Loucy (cell line): ENCODE measurements around the gene GIGYF2.

Experiments used
- H2AFZ ChIP-seq: fragments of 200-600 bp; sonication (generic); 2 replicates; pipeline ENCODE4 v1.6.0; 2016; ENCODE audit warnings: antibody characterized with exemption, mild to moderate bottlenecking, low read length, moderate library complexity
- H3F3A ChIP-seq: fragments of 200-600 bp; 2 replicates; pipeline ENCODE4 v1.6.0; 2016; ENCODE audit warnings: antibody characterized with exemption, low read depth, mild to moderate bottlenecking
- H3K27me3 ChIP-seq: fragments of 200-600 bp; sonication (generic); 2 replicates; pipeline ENCODE4 v1.6.1; 2014; ENCODE audit warnings: low read length, mild to moderate bottlenecking; ENCODE audit not compliant: insufficient read depth, poor library complexity, severe bottlenecking
- H3K36me3 ChIP-seq: fragments of 200-600 bp; sonication (generic); 2 replicates; pipeline ENCODE4 v1.6.1; 2016; ENCODE audit warnings: low read length; ENCODE audit not compliant: insufficient read depth
- H3K4me1 ChIP-seq: fragments of 200-600 bp; sonication (generic); 2 replicates; pipeline ENCODE4 v1.5.1; 2014; ENCODE audit warnings: low read length, mild to moderate bottlenecking; ENCODE audit not compliant: insufficient read depth, poor library complexity, severe bottlenecking
- H3K4me2 ChIP-seq: fragments of 200-600 bp; sonication (generic); 2 replicates; pipeline ENCODE4 v1.6.0; 2014; ENCODE audit warnings: antibody characterized with exemption, low read length, low read depth, mild to moderate bottlenecking; ENCODE audit not compliant: poor library complexity, severe bottlenecking
- H3K4me3 ChIP-seq: fragments of 200-600 bp; sonication (generic); 2 replicates; pipeline ENCODE4 v1.5.1; 2014; ENCODE audit warnings: low read length, mild to moderate bottlenecking, mixed read lengths; ENCODE audit not compliant: poor library complexity, severe bottlenecking
- H3K79me2 ChIP-seq: fragments of 200-600 bp; sonication (generic); 2 replicates; pipeline ENCODE4 v1.6.1; 2014; ENCODE audit warnings: low read length; ENCODE audit not compliant: insufficient read depth
- H3K9ac ChIP-seq: fragments of 200-600 bp; sonication (generic); 2 replicates; pipeline ENCODE4 v1.6.0; 2014; ENCODE audit warnings: mild to moderate bottlenecking, low read depth, low read length, moderate library complexity; ENCODE audit not compliant: poor library complexity, severe bottlenecking
- H3K9me2 ChIP-seq: fragments of 200-600 bp; sonication (generic); replicated peaks from 2 replicates; pipeline ENCODE4 v1.6.1; 2016; ENCODE audit warnings: low read depth, low read length, mixed read lengths
- H3K9me3 ChIP-seq: fragments of 200-600 bp; sonication (generic); 2 replicates; pipeline ENCODE4 v1.6.1; 2014; ENCODE audit warnings: mild to moderate bottlenecking, antibody characterized with exemption, low read length, low read depth; ENCODE audit not compliant: insufficient read depth
- H4K20me1 ChIP-seq: fragments of 200-600 bp; sonication (generic); 2 replicates; pipeline ENCODE4 v1.6.0; 2014; ENCODE audit warnings: antibody characterized with exemption, low read length, mild to moderate bottlenecking; ENCODE audit not compliant: insufficient read depth, poor library complexity, severe bottlenecking
- EZH2phosphoT487 ChIP-seq: fragments of 200-600 bp; IDR thresholded peaks from 2 replicates; pipeline ENCODE4 v1.6.1; 2018; ENCODE audit warnings: antibody characterized with exemption, mild to moderate bottlenecking, moderate library complexity, borderline replicate concordance
- TF ChIP-seq, protein P1 (sequence below): fragments of 200-600 bp; sonication (generic); conservative IDR thresholded peaks from 2 replicates; pipeline ENCODE4 v1.5.1; 2014; ENCODE audit warnings: mild to moderate bottlenecking, antibody characterized with exemption, low read length

GIGYF2 gene

DNA sequence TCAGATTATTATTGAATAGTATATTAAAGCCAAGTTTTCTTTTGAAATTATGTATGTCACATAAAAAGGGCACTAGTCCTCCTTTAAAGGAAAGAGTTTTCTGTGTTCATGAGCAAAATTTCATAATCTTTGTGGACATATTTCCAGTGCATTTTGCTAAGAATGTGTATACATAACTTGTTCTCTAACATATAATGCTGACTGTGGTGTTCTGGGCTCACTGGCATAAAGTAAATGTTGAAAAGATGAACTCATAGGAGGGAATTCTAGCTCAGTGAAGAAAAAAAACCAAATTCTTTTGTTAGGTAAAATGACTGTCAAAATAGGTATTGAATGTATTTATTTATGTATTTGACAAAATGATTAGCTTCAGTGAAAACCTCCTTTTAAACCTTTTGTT, 73.1 kb downstream of the GIGYF2 start:
- no peaks in the 10 kb centered on the region; the same call in 1 of the 2 replicates for H3K79me2 ChIP-seq
- no peak overlapping the region for H2AFZ ChIP-seq
- H3K9me3 ChIP-seq, result no peaks in the 10 kb centered on the region
- peaks cover 32% of the 10 kb centered on the region; the same call in 1 of the 2 replicates for H3K36me3 ChIP-seq
- no peak overlapping the region for H3K4me2 ChIP-seq
- TF ChIP-seq, protein P1, sequence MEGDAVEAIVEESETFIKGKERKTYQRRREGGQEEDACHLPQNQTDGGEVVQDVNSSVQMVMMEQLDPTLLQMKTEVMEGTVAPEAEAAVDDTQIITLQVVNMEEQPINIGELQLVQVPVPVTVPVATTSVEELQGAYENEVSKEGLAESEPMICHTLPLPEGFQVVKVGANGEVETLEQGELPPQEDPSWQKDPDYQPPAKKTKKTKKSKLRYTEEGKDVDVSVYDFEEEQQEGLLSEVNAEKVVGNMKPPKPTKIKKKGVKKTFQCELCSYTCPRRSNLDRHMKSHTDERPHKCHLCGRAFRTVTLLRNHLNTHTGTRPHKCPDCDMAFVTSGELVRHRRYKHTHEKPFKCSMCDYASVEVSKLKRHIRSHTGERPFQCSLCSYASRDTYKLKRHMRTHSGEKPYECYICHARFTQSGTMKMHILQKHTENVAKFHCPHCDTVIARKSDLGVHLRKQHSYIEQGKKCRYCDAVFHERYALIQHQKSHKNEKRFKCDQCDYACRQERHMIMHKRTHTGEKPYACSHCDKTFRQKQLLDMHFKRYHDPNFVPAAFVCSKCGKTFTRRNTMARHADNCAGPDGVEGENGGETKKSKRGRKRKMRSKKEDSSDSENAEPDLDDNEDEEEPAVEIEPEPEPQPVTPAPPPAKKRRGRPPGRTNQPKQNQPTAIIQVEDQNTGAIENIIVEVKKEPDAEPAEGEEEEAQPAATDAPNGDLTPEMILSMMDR, result no peak
- TF ChIP-seq EZH2phosphoT487, result no peak
- no peak overlapping the region for H3K4me3 ChIP-seq
- H3K4me1 ChIP-seq, result peaks cover 21% of the 10 kb centered on the region
- H3K9me2 ChIP-seq, result no peaks in the 10 kb centered on the region
- H4K20me1 ChIP-seq, result no peaks in the 10 kb centered on the region
- H3K9ac ChIP-seq, result no peak overlapping the region
- no peaks in the 10 kb centered on the region for H3K27me3 ChIP-seq
- H3F3A ChIP-seq, result 0 out of 2 replicates have a peak, but pooled peaks cover 5% of the 10 kb centered on the region

DNA sequence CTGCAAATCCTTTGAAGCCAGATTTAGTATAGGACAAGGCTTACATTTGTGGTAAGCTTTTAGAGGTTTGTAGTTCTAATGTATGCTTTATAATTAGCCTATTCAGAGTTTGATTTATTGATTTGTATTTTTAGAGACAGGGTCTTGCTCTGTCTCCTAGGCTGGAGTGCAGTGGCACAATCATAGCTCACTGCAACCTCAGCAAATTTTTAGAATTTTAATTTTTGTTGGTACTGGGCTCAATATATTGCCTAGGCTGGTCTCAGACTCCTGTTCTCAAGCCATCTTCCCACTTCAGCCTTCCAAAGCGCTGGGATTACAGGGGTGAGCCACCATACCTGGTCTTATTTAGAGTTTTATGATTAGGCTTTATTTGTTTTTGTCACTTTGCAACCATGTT, 74.7 kb downstream of the GIGYF2 start:
- Histone ChIP-seq H3K27me3 (no peaks in the 10 kb centered on the region), H3K36me3 (peaks cover 19% of the 10 kb centered on the region; the same call in 1 of the 2 replicates), H2AFZ (no peak overlapping the region), H3K4me1 (peaks cover 26% of the 10 kb centered on the region), H3K4me2 (peak overlapping the region; percentile 56), H3K9me2 (no peaks in the 10 kb centered on the region), H3F3A (peaks cover 5% of the 10 kb centered on the region; the same call in 1 of the 2 replicates), H3K9ac (peak overlapping the region; percentile 59), H4K20me1 (no peaks in the 10 kb centered on the region), H3K9me3 (no peaks in the 10 kb centered on the region), H3K4me3 (peak overlapping the region; percentile 46), H3K79me2 (no peaks in the 10 kb centered on the region; the same call in 1 of the 2 replicates)
- TF ChIP-seq EZH2phosphoT487, result no peak

DNA sequence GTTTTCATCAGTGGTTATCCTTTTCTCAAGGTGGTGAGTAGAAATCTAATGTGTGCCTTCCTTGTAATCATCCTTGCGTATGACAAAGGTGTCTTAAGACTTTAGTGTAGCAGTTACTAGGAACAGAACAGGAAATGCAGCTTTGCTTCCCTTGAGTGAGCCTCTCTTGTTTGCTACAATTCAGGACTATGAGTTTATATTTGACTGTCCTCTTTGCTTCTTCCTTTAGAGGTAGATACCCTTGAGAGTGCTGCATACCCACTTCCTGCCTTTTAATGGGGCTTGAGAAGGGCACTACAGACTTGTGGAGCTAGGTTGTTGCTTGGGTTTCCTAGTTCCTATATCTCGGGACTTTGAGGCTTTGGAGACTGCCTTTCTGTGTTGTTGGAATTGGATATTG, 75.4 kb downstream of the GIGYF2 start:
- peaks cover 17% of the 10 kb centered on the region; the same call in 1 of the 2 replicates for H3K36me3 ChIP-seq
- peak overlapping the region; percentile 56 for H3K4me2 ChIP-seq
- H3K79me2 ChIP-seq, result no peaks in the 10 kb centered on the region; the same call in 1 of the 2 replicates
- H4K20me1 ChIP-seq, result no peaks in the 10 kb centered on the region
- H3K27me3 ChIP-seq, result no peaks in the 10 kb centered on the region
- no peak overlapping the region for H2AFZ ChIP-seq
- H3K9me3 ChIP-seq, result no peaks in the 10 kb centered on the region
- H3K9me2 ChIP-seq, result no peaks in the 10 kb centered on the region
- H3K9ac ChIP-seq, result peak overlapping the region; percentile 59
- H3K4me1 ChIP-seq, result peaks cover 26% of the 10 kb centered on the region
- TF ChIP-seq, protein P1, result no peak
- TF ChIP-seq EZH2phosphoT487, result no peak
- peaks cover 5% of the 10 kb centered on the region; the same call in 1 of the 2 replicates for H3F3A ChIP-seq
- H3K4me3 ChIP-seq, result peak overlapping the region; percentile 46

DNA sequence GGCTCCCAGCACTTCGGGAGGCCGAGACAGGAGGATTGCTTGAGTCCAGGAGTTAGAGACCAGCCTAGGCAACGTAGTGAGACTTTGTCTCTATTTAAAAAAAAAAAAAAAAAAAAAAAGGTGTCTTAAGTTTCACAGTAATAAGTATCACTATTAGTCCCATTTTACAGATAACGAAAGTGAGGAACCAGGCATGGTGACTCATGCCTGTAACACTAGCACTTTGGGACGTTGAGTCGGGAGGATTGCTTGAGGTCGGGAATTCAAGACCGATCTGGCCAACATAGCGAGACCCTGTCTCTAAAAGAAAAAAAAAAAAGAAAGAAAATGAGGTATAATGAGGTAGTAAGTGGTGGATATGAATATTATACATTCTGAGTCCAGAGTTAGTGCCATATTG, 76.7 kb downstream of the GIGYF2 start:
- Histone ChIP-seq H3K4me2 (no peak overlapping the region), H3K27me3 (no peaks in the 10 kb centered on the region), H4K20me1 (no peaks in the 10 kb centered on the region), H3K9me2 (no peaks in the 10 kb centered on the region), H3K36me3 (peaks cover 6% of the 10 kb centered on the region; the same call in 1 of the 2 replicates), H3K4me3 (no peak overlapping the region), H2AFZ (no peak overlapping the region), H3K9me3 (no peaks in the 10 kb centered on the region), H3K4me1 (peaks cover 26% of the 10 kb centered on the region), H3K9ac (no peak overlapping the region), H3F3A (peaks cover 5% of the 10 kb centered on the region; the same call in 1 of the 2 replicates), H3K79me2 (no peaks in the 10 kb centered on the region; the same call in 1 of the 2 replicates)
- TF ChIP-seq EZH2phosphoT487, result no peak
- TF ChIP-seq, protein P1, result no peak
